Epithelial cell of prostate (primary cell): ENCODE results near the gene ANKLE1.
"Not testable (repeated sequence)": the region's sequence is repeated elsewhere in the genome, so short reads cannot be mapped to it uniquely, and the experiment has no call there.

Source experiments
- DNase-seq: peaks from one replicate; pipeline ENCODE4 v3.0.0-alpha.2; 2011; ENCODE audit warnings: low read depth, low spot score
- H3K27ac ChIP-seq: fragments of 450-650 bp; 2 replicates; pipeline ENCODE4 v1.5.1; 2017; ENCODE audit warnings: mild to moderate bottlenecking

ANKLE1 gene

GRCh38 chr19:17275441-17276175, 6.1 kb upstream of the ANKLE1 start:
- no peak overlapping the region for H3K27ac ChIP-seq
- DNase-seq = no peak

- H3K27ac ChIP-seq = no peak overlapping the region
- DNase-seq = no peak
Measured at GRCh38 chr19:17279436-17279835, 2.3 kb upstream of the ANKLE1 start.

- no peak for DNase-seq
Measured at GRCh38 chr19:17282488-17283125, 906 bp downstream of the ANKLE1 start.

GRCh38 chr19:17283504-17283996, 1.8 kb downstream of the ANKLE1 start:
- no peak for DNase-seq
- H3K27ac ChIP-seq = no peak overlapping the region

More at GRCh38 chr19:17282488-17283125, 906 bp downstream of the ANKLE1 start:
- H3K27ac ChIP-seq = no peak overlapping the region

- no peak overlapping the region for H3K27ac ChIP-seq
- no peak for DNase-seq
Measured at GRCh38 chr19:17285415-17286135, 3.9 kb downstream of the ANKLE1 start.

GRCh38 chr19:17286263-17286662, 4.6 kb downstream of the ANKLE1 start:
- H3K27ac ChIP-seq = no peak overlapping the region
- DNase-seq = no peak

GRCh38 chr19:17286752-17287151, 5.1 kb downstream of the ANKLE1 start:
- no peak overlapping the region for H3K27ac ChIP-seq

GRCh38 chr19:17289489-17289888, 7.8 kb downstream of the ANKLE1 start:
- no peak overlapping the region for H3K27ac ChIP-seq
- no peak for DNase-seq

More at GRCh38 chr19:17286752-17287151, 5.1 kb downstream of the ANKLE1 start:
- no peak for DNase-seq

GRCh38 chr19:17292301-17293074, 10.8 kb downstream of the ANKLE1 start:
- no peak for DNase-seq
- peak overlapping the region; percentile 41 for H3K27ac ChIP-seq

GRCh38 chr19:17293605-17294004, 11.9 kb downstream of the ANKLE1 start:
- H3K27ac ChIP-seq = no peak overlapping the region
- no peak for DNase-seq

- no peak overlapping the region for H3K27ac ChIP-seq
- no peak for DNase-seq
Measured at GRCh38 chr19:17294051-17294891, 12.6 kb downstream of the ANKLE1 start.

- peak overlapping the region; percentile 74 for H3K27ac ChIP-seq
- not testable (repeated sequence) for DNase-seq
Measured at GRCh38 chr19:17295551-17295950, 13.8 kb downstream of the ANKLE1 start.

- H3K27ac ChIP-seq = peak overlapping the region; percentile 74
- no peak for DNase-seq
Measured at GRCh38 chr19:17296273-17296672, 14.6 kb downstream of the ANKLE1 start.

GRCh38 chr19:17296976-17297375, 15.3 kb downstream of the ANKLE1 start:
- no peak for DNase-seq

GRCh38 chr19:17300992-17301619, 19.4 kb downstream of the ANKLE1 start:
- H3K27ac ChIP-seq = no peak overlapping the region
- DNase-seq = no peak

More at GRCh38 chr19:17296976-17297375, 15.3 kb downstream of the ANKLE1 start:
- peak overlapping the region; percentile 74 for H3K27ac ChIP-seq

GRCh38 chr19:17302391-17303166, 20.9 kb downstream of the ANKLE1 start:
- no peak for DNase-seq
- H3K27ac ChIP-seq = peak overlapping the region; percentile 81

GRCh38 chr19:17303167-17303939, 21.7 kb downstream of the ANKLE1 start, which contains the start of gene ABHD8:
Gene ABHD8 (minus strand): TSS chr19:17303425. CDS start chr19:17301616, 1,809 bp downstream.
- H3K27ac ChIP-seq = peak within 1 kb of the TSS; percentile 81
- peak; percentile 68 for DNase-seq
